HG03521 (cell line): ENCODE results near the gene NTM.
"Not testable (repeated sequence)": the region's sequence is repeated elsewhere in the genome, so short reads cannot be mapped to it uniquely, and the experiment has no call there.

Experiments used
- ATAC-seq: cut with Tn5 transposase; IDR thresholded peaks from one replicate; pipeline ENCODE4 v1.9.1; 2021; ENCODE audit warnings: mild to moderate bottlenecking, moderate library complexity; ENCODE audit not compliant: unreplicated experiment

The NTM gene

GRCh38 chr11:131418189-131418588 is 47.8 kb downstream of the NTM start:
- no peak for ATAC-seq

- ATAC-seq: no peak
Measured at GRCh38 chr11:131421066-131421855, 50.8 kb downstream of the NTM start.

DNA sequence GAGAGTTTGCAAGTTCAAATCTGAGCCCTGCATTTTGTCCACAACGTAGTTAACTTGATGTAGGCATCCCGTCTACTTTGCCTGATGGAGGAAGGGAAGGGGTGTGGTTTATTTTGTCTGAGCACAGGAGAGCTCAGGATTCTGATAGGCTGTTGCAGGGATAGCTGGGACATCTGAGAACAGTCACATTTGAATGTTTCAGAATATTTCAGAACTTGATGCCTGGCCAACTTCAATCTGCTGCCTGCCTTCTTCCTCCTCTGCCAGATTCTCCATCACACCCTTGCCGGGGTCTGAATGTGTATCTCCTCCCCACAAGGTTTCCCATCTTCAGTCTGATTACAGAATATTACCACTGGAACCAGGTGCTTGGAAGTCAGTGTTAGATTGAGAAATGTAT is 51.6 kb downstream of the NTM start:
- ATAC-seq: no peak

GRCh38 chr11:131422496-131422895 is 52.1 kb downstream of the NTM start:
- no peak for ATAC-seq

DNA sequence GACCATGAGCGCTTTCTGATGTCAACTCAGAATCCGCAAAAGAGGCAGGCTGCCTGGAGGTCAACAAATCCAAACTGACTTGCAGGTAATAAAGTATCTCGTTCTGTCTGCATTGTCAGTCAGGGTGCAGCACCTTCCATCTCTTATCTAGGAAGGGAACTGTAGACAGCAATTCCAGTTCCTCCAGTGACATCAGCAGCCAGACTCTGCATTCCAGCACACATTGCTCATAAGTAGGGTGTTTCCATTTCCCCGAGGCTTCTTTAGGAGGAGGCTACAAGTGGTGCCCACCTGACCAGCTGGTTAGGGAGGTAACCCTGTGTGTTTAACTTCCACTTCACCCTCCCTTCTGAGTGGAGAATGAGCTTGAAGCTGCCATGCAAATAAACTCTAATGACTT is 53.3 kb downstream of the NTM start:
- ATAC-seq: no peak

- not testable (repeated sequence) for ATAC-seq
Measured at GRCh38 chr11:131424257-131424876, 54.0 kb downstream of the NTM start.

DNA sequence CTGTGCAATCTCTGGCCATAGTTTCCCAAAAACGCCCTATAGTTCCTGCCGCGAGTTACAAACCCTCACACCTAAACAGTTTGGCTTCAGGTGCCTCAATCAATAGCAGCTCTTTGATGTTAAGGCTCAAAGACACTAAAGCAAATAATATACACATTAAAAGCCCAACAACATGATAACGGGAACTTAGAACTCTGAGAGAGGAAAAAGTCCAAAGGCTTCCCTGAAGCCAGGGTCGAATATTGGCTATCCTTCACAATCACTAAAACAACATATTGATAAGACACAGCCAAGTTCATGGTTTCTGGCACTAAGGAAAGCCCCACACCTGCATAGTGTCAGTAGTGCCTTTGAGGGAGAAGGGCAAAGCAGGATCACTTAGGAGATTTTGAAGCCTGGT is 54.9 kb downstream of the NTM start:
- no peak for ATAC-seq

DNA sequence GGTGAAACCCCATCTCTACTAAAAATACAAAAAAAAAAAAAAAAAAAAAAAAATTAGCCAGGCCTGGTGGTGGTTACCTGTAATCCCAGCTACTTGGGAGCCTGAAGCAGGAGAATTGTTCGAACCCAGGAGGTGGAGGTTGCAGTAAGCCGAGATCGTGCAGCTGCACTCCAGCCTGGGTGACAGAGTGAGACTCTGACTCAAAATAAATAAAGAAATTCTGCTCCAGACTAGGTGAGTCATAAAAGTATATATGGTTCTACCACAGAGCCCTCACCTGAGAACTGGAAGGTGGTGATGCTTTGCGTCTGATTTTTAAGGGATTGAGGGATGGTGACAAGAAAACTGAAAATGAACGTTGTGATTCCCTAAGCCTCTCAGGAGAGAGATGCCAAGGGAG is 58.4 kb downstream of the NTM start:
- no peak for ATAC-seq

DNA sequence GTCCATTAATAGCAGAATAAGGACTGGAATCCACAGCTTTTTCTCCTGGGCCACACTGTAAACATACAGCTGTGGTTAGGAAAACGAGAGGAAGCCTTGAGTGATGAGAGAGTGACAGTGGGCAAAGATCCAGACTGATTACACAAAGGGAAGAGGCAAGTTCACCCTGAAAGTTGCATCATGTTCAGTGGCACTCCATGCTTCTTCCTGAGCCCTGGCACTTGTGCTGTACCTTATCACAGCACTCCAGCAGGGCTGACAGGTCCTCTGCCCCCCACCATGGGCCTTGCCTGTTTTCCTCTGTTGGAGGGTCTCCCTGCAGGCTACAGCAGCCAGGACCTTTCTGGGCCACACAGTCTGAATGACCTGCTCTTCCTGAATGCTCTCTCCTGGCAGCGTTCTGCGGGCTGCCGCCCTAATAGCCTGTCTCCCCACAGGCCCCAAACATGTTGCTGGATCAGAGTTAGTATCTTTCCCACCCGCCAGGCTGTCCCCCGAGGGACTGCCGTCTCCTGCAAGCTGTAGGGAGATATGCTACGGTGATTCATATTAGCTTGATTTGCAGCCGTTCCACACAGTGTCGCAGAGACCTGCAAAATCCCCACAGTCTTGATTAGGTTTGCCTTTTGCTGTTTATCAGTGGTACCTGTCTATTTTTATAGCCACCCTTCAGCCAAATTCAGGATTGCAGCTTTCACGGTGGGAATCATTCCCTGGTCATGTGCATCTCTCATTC is 60.2 kb downstream of the NTM start:
- no peak for ATAC-seq

- no peak for ATAC-seq
Measured at GRCh38 chr11:131441051-131441810, 70.8 kb downstream of the NTM start.

DNA sequence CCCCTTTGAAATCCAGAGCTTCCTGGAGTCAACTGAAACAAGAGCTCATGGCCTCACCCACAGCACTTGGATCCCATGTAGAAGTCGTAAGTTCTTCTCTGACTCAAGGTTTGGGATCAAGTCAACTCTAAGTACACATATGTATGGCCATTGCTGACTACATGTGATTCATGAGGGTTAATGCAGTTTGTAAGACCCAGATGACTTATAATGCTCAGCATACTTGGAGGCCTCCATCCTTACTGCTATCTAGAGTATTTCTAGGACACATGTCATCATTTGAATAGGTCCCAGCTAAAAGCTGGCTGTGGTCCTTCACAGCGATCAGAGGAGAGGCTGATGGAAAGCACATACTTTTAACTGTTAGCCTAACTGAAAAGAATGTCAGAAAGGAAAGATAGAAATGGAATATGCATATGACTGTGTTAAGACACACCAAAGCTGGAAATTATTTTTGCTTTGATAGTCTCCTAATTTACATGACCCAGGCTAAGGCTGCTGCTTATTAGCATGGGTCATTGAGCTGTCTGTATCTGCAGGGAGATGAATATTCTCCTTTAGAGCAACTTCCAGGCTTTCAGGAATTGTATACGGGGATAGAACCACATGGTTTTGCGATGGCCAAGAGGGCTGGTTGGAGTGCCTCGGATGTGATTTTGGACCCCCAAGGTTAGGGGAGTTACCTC is 76.3 kb downstream of the NTM start:
- no peak for ATAC-seq

- no peak for ATAC-seq
Measured at GRCh38 chr11:131447277-131447815, 76.9 kb downstream of the NTM start.

DNA sequence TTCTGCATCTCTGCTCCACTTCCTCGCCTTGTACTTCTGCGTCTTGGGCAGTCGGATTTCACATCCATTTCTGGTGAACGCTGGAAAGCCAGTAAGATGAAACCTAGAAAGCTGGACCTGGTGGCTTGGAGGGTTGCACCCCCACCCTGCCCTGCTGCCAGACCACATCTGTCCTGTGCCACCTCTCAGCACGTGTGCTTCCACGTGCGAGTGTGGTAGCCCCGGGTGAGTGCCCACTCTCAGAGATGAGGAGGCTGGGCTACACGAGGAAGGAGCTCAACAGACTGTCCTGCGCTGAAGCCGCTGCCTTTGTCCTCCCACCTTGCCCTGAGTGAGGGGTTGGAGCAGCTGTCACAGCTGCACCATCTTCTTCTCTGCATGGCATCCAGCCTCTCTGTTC is 77.5 kb downstream of the NTM start:
- ATAC-seq: no peak

DNA sequence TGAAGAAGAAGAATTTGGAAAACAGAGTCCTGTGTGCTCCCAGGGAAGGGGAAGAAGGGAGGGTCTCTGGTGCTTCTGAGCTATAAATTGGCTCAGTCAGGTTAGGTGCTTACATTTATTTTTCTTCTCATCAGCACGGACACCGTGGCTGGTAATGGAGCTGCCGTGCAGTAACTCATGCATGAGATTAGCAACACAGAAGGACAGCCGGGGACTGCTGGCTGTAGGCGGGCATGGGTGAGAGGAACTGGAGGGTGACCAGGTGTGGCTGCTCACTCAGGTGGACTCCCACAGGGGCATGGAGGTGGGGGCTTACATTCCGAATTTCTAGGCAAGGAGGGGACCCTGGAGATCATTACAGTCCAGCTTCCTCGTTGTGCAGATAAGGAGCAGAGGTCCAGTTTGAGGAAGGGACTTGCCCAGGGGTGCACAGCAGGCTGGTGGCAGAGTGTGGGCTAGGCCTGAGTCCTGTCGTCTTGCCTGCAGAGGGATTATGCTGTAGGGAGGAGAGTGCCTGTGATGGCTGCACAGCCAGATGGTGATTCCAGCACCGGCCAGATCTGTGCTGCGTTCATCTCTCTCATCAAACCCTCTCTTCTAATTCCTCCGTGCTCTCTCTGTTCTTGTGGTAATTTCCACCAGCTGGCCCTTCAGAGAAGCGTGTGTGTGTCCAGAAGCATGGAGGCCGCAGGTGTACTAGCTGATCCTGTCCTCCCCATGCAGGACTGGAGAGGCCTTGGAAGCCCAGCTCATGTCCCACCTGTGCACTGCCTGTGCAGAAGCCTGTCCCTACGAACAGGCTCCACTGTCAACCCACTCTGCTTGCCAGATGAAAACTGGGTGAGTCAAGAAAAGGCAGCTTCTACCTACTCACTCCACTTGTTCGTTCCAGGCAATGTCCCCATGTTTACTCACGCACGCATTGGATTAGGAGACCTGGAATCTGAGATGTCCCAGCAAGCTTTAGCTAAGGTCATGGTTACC is 78.9 kb downstream of the NTM start:
- ATAC-seq: no peak

GRCh38 chr11:131454490-131454889 is 84.1 kb downstream of the NTM start:
- no peak for ATAC-seq

GRCh38 chr11:131454989-131455388 is 84.6 kb downstream of the NTM start:
- ATAC-seq: no peak

- ATAC-seq: no peak
Measured at GRCh38 chr11:131455843-131456704, 85.7 kb downstream of the NTM start.

GRCh38 chr11:131457163-131457562 is 86.7 kb downstream of the NTM start:
- no peak for ATAC-seq
